Keratinocyte (primary cell): ENCODE data around the gene KLF16. TPM values are rescaled to one million over a fixed set of nuclear protein-coding genes. Genes with fewer than 3 reads are reported as not detected.

Experiments
- DNase-seq: peaks from one replicate; pipeline ENCODE4 v3.0.0-alpha.2; 2011; ENCODE audit warnings: low read depth, missing footprints, low spot score
- FAIRE-seq: peaks from 2 replicates; lab custom pipeline; 2011; peaks lifted over from hg19 to GRCh38; lab: Jason Lieb, UNC
- H2AFZ ChIP-seq: 2 replicates; pipeline ENCODE4 v1.6.0; 2012; ENCODE audit warnings: low read length, control low read depth, inconsistent platforms; ENCODE audit not compliant: control insufficient read depth
- H3K27ac ChIP-seq: 2 replicates; pipeline ENCODE4 v1.5.1; 2011; ENCODE audit warnings: low read length; ENCODE audit not compliant: control insufficient read depth, insufficient read depth
- H3K27me3 ChIP-seq: 3 replicates; pipeline ENCODE4 v1.6.0; 2011; ENCODE audit warnings: low read length; ENCODE audit not compliant: control insufficient read depth, insufficient read depth; ENCODE audit errors: extremely low read depth
- H3K36me3 ChIP-seq, 2 experiments: 2 replicates in 1 of 2; 3 replicates in 1 of 2; pipeline ENCODE4 v1.5.1; 2011; ENCODE audit warnings: low read length in 2 of 2, mild to moderate bottlenecking in 1 of 2; ENCODE audit not compliant: control insufficient read depth in 2 of 2, insufficient read depth in 2 of 2; ENCODE audit errors: extremely low read depth in 1 of 2
- H3K4me1 ChIP-seq: 3 replicates; pipeline ENCODE4 v1.5.1; 2011; ENCODE audit warnings: low read length; ENCODE audit not compliant: control insufficient read depth, insufficient read depth; ENCODE audit errors: extremely low read depth
- H3K4me2 ChIP-seq: 3 replicates; pipeline ENCODE4 v1.6.0; 2011; ENCODE audit warnings: low read depth, low read length; ENCODE audit not compliant: control insufficient read depth, insufficient read depth; ENCODE audit errors: extremely low read depth
- H3K4me3 ChIP-seq, 3 experiments: fragments of 200-600 bp in 1 of 3; sonication (generic) in 1 of 3; 2 replicates in 2 of 3; 3 replicates in 1 of 3; pipeline ENCODE4 v1.5.1; 2011 to 2016; ENCODE audit warnings: low read length in 3 of 3, mild to moderate bottlenecking in 3 of 3, control low read depth in 2 of 3, inconsistent platforms in 1 of 3, low read depth in 1 of 3, mixed read lengths in 1 of 3, mixed run types in 1 of 3, moderate library complexity in 1 of 3; ENCODE audit not compliant: control insufficient read depth in 2 of 3, insufficient read depth in 2 of 3; ENCODE audit errors: extremely low read depth in 1 of 3
- H3K79me2 ChIP-seq: 2 replicates; pipeline ENCODE4 v1.6.0; 2012; ENCODE audit warnings: low read length; ENCODE audit not compliant: control insufficient read depth, insufficient read depth
- H3K9ac ChIP-seq: 3 replicates; pipeline ENCODE4 v1.6.0; 2011; ENCODE audit warnings: low read length; ENCODE audit not compliant: control insufficient read depth, insufficient read depth; ENCODE audit errors: extremely low read depth
- H3K9me1 ChIP-seq: 3 replicates; pipeline ENCODE4 v1.6.0; 2011; ENCODE audit warnings: low read length; ENCODE audit not compliant: control insufficient read depth, insufficient read depth; ENCODE audit errors: extremely low read depth
- H3K9me3 ChIP-seq: 2 replicates; pipeline ENCODE4 v1.5.1; 2012; ENCODE audit warnings: low read depth, low read length; ENCODE audit not compliant: control insufficient read depth
- H4K20me1 ChIP-seq: 3 replicates; pipeline ENCODE4 v1.6.0; 2011; ENCODE audit warnings: low read length; ENCODE audit not compliant: control insufficient read depth, insufficient read depth; ENCODE audit errors: extremely low read depth
- CTCF ChIP-seq, 3 experiments: IDR thresholded peaks in 1 of 3; conservative IDR thresholded peaks in 1 of 3; optimal IDR thresholded peaks in 1 of 3; 2 replicates in 2 of 3; 3 replicates in 1 of 3; pipeline versions ENCODE3 to v1.5.1; 2011; ENCODE audit warnings: low read length in 3 of 3, mild to moderate bottlenecking in 3 of 3, moderate library complexity in 2 of 3, control low read depth in 1 of 3, inconsistent platforms in 1 of 3; ENCODE audit not compliant: insufficient read depth in 2 of 3; ENCODE audit errors: extremely low read depth in 1 of 3
- EZH2 ChIP-seq: IDR thresholded peaks from one replicate; pipeline ENCODE4 v1.6.1; 2012; ENCODE audit warnings: inconsistent platforms, mild to moderate bottlenecking, low read length, moderate library complexity
- dilution Hi-C: fragments of 300-500 bp; cut with MboI; formaldehyde crosslinking; loops from one replicate; pipeline ENCODE4 v1.7.0; 2020; ENCODE audit warnings: low sequenced_read_pairs; ENCODE audit not compliant: extremely low pct_ligation_motif_present
- polyA plus RNA-seq, 5 experiments: library from polyadenylated mRNA; depleted of rRNA in 3 of 5; stranded (reverse) in 3 of 5; stranded (forward) in 1 of 5; unstranded in 1 of 5; fragments of >200 nt; gene quantifications; 1 replicate in 1 of 5; 2 replicates in 3 of 5; 3 replicates in 1 of 5; pipeline versions ENCODE4 v1.2.1 to v1.2.3, GENCODE V29; 2011 to 2012; ENCODE audit warnings: missing spikeins in 2 of 5, low read depth in 1 of 5, low replicate concordance in 1 of 5

KLF16 gene
- polyA plus RNA-seq, 1 donor (not counting 4 experiments of a cell fraction or from before 2014, with no cell fraction given), result 4.9 TPM

GRCh38 chr19:1874554-1875185, 11.3 kb upstream of the KLF16 start:
- Histone ChIP-seq H3K9ac (peak overlapping the region; percentile 90), H3K36me3 (peaks cover 0 to 2% of the 10 kb centered on the region in 2 experiments), H2AFZ (no peak overlapping the region), H3K4me3 (peak overlapping the region; percentile 60 to 94 (median 80)), H3K4me1 (peaks cover 27% of the 10 kb centered on the region), H3K27ac (peak overlapping the region; percentile 79), H4K20me1 (peaks cover 6% of the 10 kb centered on the region), H3K9me1 (no peaks in the 10 kb centered on the region), H3K79me2 (peaks cover 44% of the 10 kb centered on the region), H3K9me3 (no peaks in the 10 kb centered on the region), H3K4me2 (peak overlapping the region; percentile 99), H3K27me3 (no peaks in the 10 kb centered on the region)
- dilution Hi-C loops, result no loop called here
- DNase-seq, result no peak
- TF ChIP-seq EZH2, result no peak
- FAIRE-seq, result peak; percentile 63

GRCh38 chr19:1873524-1874473, 10.4 kb upstream of the KLF16 start:
- Histone ChIP-seq H3K27me3 (no peaks in the 10 kb centered on the region), H3K4me2 (peak overlapping the region; percentile 99), H3K79me2 (peaks cover 44% of the 10 kb centered on the region), H4K20me1 (peaks cover 6% of the 10 kb centered on the region), H3K9me3 (no peaks in the 10 kb centered on the region), H3K27ac (peak overlapping the region; percentile 79), H3K4me1 (peaks cover 27% of the 10 kb centered on the region), H3K9ac (peak overlapping the region; percentile 90), H3K9me1 (no peaks in the 10 kb centered on the region), H2AFZ (no peak overlapping the region), H3K36me3 (peaks cover 0 to 2% of the 10 kb centered on the region in 2 experiments), H3K4me3 (peak overlapping the region; percentile 17 to 80 (median 60))
- DNase-seq (no peak), FAIRE-seq (peak; percentile 59)
- dilution Hi-C loops, result no loop called here
- no peak for TF ChIP-seq EZH2
- no peak for TF ChIP-seq CTCF (optimal IDR thresholded peaks at IDR 0.05 in 1 of 3, IDR thresholded peaks at IDR 0.05 in 1 of 3, conservative IDR thresholded peaks at IDR 0.05 in 1 of 3; ENCODE audit: extremely low read depth in 1 of 3, insufficient read depth in 2 of 3, low read length in 3 of 3)
